HPDE6-E6E7 (cell line): ENCODE data around the gene COL4A1.

ENCODE experiments used
- DNase-seq: peaks from one replicate; pipeline ENCODE4 v3.0.0; 2011; ENCODE audit warnings: missing footprints; ENCODE audit errors: extremely low spot score

The COL4A1 gene

GRCh38 chr13:110308656-110309359 is 1.9 kb upstream of the COL4A1 start:
- no peak for DNase-seq

GRCh38 chr13:110307767-110308655 is 1.1 kb upstream of the COL4A1 start:
- no peak for DNase-seq

- no peak for DNase-seq
Observed at GRCh38 chr13:110306340-110306959, 507 bp downstream of the COL4A1 start.

- no peak for DNase-seq
Observed at GRCh38 chr13:110305949-110306339, 1.0 kb downstream of the COL4A1 start.

- no peak for DNase-seq
Observed at GRCh38 chr13:110305544-110305943, 1.4 kb downstream of the COL4A1 start.

- no peak for DNase-seq
Observed at GRCh38 chr13:110305001-110305400, 2.0 kb downstream of the COL4A1 start.

- DNase-seq: no peak
Observed at GRCh38 chr13:110304256-110304655, 2.7 kb downstream of the COL4A1 start.

GRCh38 chr13:110303644-110304043 is 3.3 kb downstream of the COL4A1 start:
- DNase-seq: no peak

- no peak for DNase-seq
Observed at GRCh38 chr13:110302997-110303396, 4.0 kb downstream of the COL4A1 start.

- DNase-seq: no peak
Observed at GRCh38 chr13:110301606-110302553, 5.1 kb downstream of the COL4A1 start.

GRCh38 chr13:110301083-110301482 is 5.9 kb downstream of the COL4A1 start:
- DNase-seq: no peak

- DNase-seq: no peak
Observed at GRCh38 chr13:110300090-110300815, 6.7 kb downstream of the COL4A1 start.

- DNase-seq: no peak
Observed at GRCh38 chr13:110299283-110299840, 7.6 kb downstream of the COL4A1 start.

GRCh38 chr13:110298505-110299282 is 8.3 kb downstream of the COL4A1 start:
- DNase-seq: no peak

GRCh38 chr13:110297766-110298504 is 9.0 kb downstream of the COL4A1 start:
- DNase-seq: no peak

GRCh38 chr13:110297011-110297410 is 9.9 kb downstream of the COL4A1 start:
- DNase-seq: no peak

- no peak for DNase-seq
Observed at GRCh38 chr13:110294622-110295021, 12.3 kb downstream of the COL4A1 start.

GRCh38 chr13:110294146-110294545 is 12.8 kb downstream of the COL4A1 start:
- DNase-seq: no peak

- no peak for DNase-seq
Observed at GRCh38 chr13:110293649-110294048, 13.3 kb downstream of the COL4A1 start.
